Transverse colon (tissue), 4 donors: ENCODE measurements around the gene STAP2.

Source experiments
- POLR2A ChIP-seq: fragments of 450-650 bp; IDR thresholded peaks from one replicate; pipeline ENCODE4 v1.6.1; 2016; ENCODE audit warnings: antibody characterized with exemption, mild to moderate bottlenecking, moderate library complexity
- POLR2AphosphoS5 ChIP-seq, 3 donors: sonication (generic); formaldehyde crosslinking; IDR thresholded peaks; one replicate each; pipeline ENCODE4 v1.6.1; 2016; ENCODE audit warnings: antibody characterized with exemption in 3 of 3
- TF ChIP-seq, protein P1 (sequence below), 5 experiments: fragments of 200-600 bp in 3 of 5; fragments of 450-650 bp in 2 of 5; sonication (generic) in 3 of 5; IDR thresholded peaks; 1 replicate in 2 of 5; 2 replicates in 3 of 5; pipeline ENCODE4 v1.5.1; 2016 to 2017; ENCODE audit warnings: antibody characterized with exemption in 5 of 5, inconsistent platforms in 3 of 5, mild to moderate bottlenecking in 2 of 5, moderate library complexity in 1 of 5

DNA sequence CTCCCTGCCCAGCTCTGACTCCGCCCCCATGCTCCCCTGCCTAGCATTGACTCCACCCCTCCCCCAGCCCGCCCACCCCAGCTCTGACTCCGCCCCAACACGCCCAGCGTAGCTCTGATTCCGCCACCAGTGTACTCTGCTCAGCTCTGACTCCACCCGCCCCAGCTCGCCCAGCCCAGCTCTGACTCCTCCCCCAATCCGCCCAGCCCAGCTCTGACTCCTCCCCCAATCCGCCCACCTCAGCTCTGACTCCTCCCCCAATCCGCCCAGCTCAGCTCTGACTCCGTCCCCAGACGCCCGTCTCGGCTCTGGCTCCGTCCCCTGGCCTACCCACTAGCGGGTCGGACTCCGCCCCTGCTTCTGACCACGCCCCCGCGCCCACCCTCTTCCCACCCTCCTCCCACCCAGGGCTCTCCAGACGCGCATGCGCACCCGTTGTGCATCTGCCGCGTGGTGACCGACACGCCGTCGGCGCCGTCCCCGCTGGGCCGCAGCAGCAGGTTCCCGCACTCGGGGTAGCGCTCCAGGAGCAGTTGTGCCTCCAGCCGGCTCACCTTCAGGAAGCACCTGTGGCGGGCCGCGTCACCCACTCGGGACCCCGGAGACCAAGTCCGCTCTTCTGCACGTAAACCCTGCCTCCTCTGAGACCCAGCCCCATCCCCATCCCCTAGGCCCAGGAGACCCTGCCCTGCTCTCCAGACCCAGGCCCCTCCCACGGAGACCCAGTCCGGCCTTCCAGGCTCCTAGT lies 10.2 kb downstream of the STAP2 start:
- TF ChIP-seq POLR2A (no peak), POLR2AphosphoS5 (IDR thresholded peaks at IDR 0.05) (peak in 1 of 3 donors; percentile 12)
- TF ChIP-seq, protein P1, sequence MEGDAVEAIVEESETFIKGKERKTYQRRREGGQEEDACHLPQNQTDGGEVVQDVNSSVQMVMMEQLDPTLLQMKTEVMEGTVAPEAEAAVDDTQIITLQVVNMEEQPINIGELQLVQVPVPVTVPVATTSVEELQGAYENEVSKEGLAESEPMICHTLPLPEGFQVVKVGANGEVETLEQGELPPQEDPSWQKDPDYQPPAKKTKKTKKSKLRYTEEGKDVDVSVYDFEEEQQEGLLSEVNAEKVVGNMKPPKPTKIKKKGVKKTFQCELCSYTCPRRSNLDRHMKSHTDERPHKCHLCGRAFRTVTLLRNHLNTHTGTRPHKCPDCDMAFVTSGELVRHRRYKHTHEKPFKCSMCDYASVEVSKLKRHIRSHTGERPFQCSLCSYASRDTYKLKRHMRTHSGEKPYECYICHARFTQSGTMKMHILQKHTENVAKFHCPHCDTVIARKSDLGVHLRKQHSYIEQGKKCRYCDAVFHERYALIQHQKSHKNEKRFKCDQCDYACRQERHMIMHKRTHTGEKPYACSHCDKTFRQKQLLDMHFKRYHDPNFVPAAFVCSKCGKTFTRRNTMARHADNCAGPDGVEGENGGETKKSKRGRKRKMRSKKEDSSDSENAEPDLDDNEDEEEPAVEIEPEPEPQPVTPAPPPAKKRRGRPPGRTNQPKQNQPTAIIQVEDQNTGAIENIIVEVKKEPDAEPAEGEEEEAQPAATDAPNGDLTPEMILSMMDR (IDR thresholded peaks at IDR 0.05): no peak
